Transverse colon (tissue), 4 donors: ENCODE results near the gene PRORP. TPM values are rescaled to one million over a fixed set of nuclear protein-coding genes. Genes with fewer than 3 reads are reported as not detected.

Source experiments
- DNase-seq: peaks from one replicate; pipeline ENCODE4 v3.0.0-alpha.2; 2019
- H3K27ac ChIP-seq, 4 donors: fragments of 200-600 bp; sonication (generic); 2 replicates each; pipeline ENCODE4 v1.5.1; 2016 to 2018; ENCODE audit warnings: inconsistent platforms in 4 of 4
- H3K27me3 ChIP-seq: fragments of 200-600 bp; sonication (generic); 2 replicates; pipeline ENCODE4 v1.5.1; 2017; ENCODE audit warnings: inconsistent platforms
- H3K36me3 ChIP-seq, 4 donors: fragments of 200-600 bp; sonication (generic); 2 replicates each; pipeline ENCODE4 v1.5.1; 2017 to 2019; ENCODE audit warnings: inconsistent platforms in 4 of 4
- H3K4me1 ChIP-seq, 4 donors: fragments of 200-600 bp; sonication (generic); 2 replicates each; pipeline ENCODE4 v1.5.1; 2017 to 2020; ENCODE audit warnings: inconsistent platforms in 4 of 4
- H3K4me3 ChIP-seq, 4 donors: fragments of 200-600 bp; sonication (generic); 1 replicate in 1 of 4; 2 replicates in 3 of 4; pipeline versions ENCODE4 v1.5.1 to v1.6.1; 2017 to 2019; ENCODE audit warnings: inconsistent platforms in 4 of 4
- H3K9me3 ChIP-seq, 2 donors: fragments of 200-600 bp; sonication (generic); 2 replicates each; pipeline ENCODE4 v1.5.1; 2017 to 2019; ENCODE audit warnings: inconsistent platforms in 2 of 2
- CTCF ChIP-seq, 5 experiments: fragments of 200-600 bp in 3 of 5; fragments of 450-650 bp in 2 of 5; sonication (generic) in 3 of 5; IDR thresholded peaks; 1 replicate in 2 of 5; 2 replicates in 3 of 5; pipeline ENCODE4 v1.5.1; 2016 to 2017; ENCODE audit warnings: antibody characterized with exemption in 5 of 5, inconsistent platforms in 3 of 5, mild to moderate bottlenecking in 2 of 5, moderate library complexity in 1 of 5
- EP300 ChIP-seq: sonication (generic); formaldehyde crosslinking; IDR thresholded peaks from one replicate; pipeline ENCODE4 v1.6.1; 2017; ENCODE audit warnings: antibody characterized with exemption, low read depth
- POLR2A ChIP-seq: fragments of 450-650 bp; IDR thresholded peaks from one replicate; pipeline ENCODE4 v1.6.1; 2016; ENCODE audit warnings: antibody characterized with exemption, mild to moderate bottlenecking, moderate library complexity
- POLR2AphosphoS5 ChIP-seq, 3 donors: sonication (generic); formaldehyde crosslinking; IDR thresholded peaks; one replicate each; pipeline ENCODE4 v1.6.1; 2016; ENCODE audit warnings: antibody characterized with exemption in 3 of 3
- WGBS, 2 donors: methylation state at CpG; one replicate each; pipeline ENCODE4 v1.1.5; 2018; ENCODE audit warnings: low coverage in 1 of 2; 5-methylcytosine and 5-hydroxymethylcytosine counted together
- in situ Hi-C, 4 donors: fragments of 200-750 bp; cut with MboI; loops; one replicate each; pipeline versions ENCODE4 v1.15.0 to v1.15.1; 2017; ENCODE audit warnings: low sequenced_read_pairs in 3 of 4, low pct_ligation_motif_present in 1 of 4, low pct_unique_long_range_greater_than_20kb in 1 of 4
- intact Hi-C: fragments of 100-400 bp; cut with DNase I; formaldehyde crosslinking; loops from one replicate; pipeline ENCODE4 v1.15.1; 2023; ENCODE audit warnings: low total_unique reads
- total RNA-seq, 4 donors: library from RNA; depleted of rRNA; stranded (reverse); fragments of >200 nt; gene quantifications; one replicate each; pipeline ENCODE4 v1.1.0, GENCODE V29; 2016

Gene PRORP
- total RNA-seq, 4 donors from 2014 or later: 23.2 to 46.0 (median 32.2) TPM

GRCh38 chr14:35113308-35113950, 8.9 kb upstream of the PRORP start:
- Histone ChIP-seq H3K4me3 (no peak overlapping the region), H3K9me3 (no peaks in the 10 kb centered on the region), H3K27me3 (no peaks in the 10 kb centered on the region), H3K27ac (no peak overlapping the region), H3K36me3 (peaks cover 0 to 69% (median 16%) of the 10 kb centered on the region in 4 donors), H3K4me1 (peaks cover 0 to 7% (median 0%) of the 10 kb centered on the region in 4 donors)
- TF ChIP-seq CTCF (IDR thresholded peaks at IDR 0.05) (no peak), EP300 (no peak), POLR2A (no peak), POLR2AphosphoS5 (IDR thresholded peaks at IDR 0.05) (no peak)
- intact Hi-C loops: no loop called here
- no peak for DNase-seq
- 93% methylated on average over 3 to 4 of the region's 4 CpGs for WGBS, 2 donors
- in situ Hi-C loops: loop anchor here in 1 of 4 donors (25.0 kb wide), 1 partner anchor 299 kb away; the partner anchor contains the start of gene NFKBIA

- no peak overlapping the region for H3K27ac ChIP-seq
- intact Hi-C loops: no loop called here
- no peak for DNase-seq
- in situ Hi-C loops: loop anchor here in 1 of 4 donors (25.0 kb wide), 1 partner anchor 298 kb away; the partner anchor contains the start of gene NFKBIA
- whole genome bisulfite sequencing, 2 donors: 88% methylated on average over 2 of the region's 2 CpGs
- no peak for TF ChIP-seq POLR2AphosphoS5 (IDR thresholded peaks at IDR 0.05)
- no peak for TF ChIP-seq CTCF (IDR thresholded peaks at IDR 0.05)
- TF ChIP-seq POLR2A: no peak
- TF ChIP-seq EP300: no peak
- H3K27me3 ChIP-seq: no peaks in the 10 kb centered on the region
- peaks cover 0 to 12% (median 0%) of the 10 kb centered on the region in 4 donors for H3K4me1 ChIP-seq
- H3K36me3 ChIP-seq: peaks cover 0 to 64% (median 14%) of the 10 kb centered on the region in 4 donors
- no peaks in the 10 kb centered on the region for H3K9me3 ChIP-seq
- H3K4me3 ChIP-seq: no peak overlapping the region
These were observed 8.3 kb upstream of the PRORP start for GRCh38 chr14:35114036-35114435.

- TF ChIP-seq CTCF (IDR thresholded peaks at IDR 0.05) (no peak), POLR2A (no peak), EP300 (no peak), POLR2AphosphoS5 (IDR thresholded peaks at IDR 0.05) (no peak)
- Histone ChIP-seq H3K9me3 (no peaks in the 10 kb centered on the region), H3K36me3 (peaks cover 0 to 46% (median 6%) of the 10 kb centered on the region in 4 donors), H3K27me3 (no peaks in the 10 kb centered on the region), H3K4me3 (no peak overlapping the region), H3K4me1 (peaks cover 5 to 24% (median 8%) of the 10 kb centered on the region in 4 donors), H3K27ac (no peak overlapping the region)
- intact Hi-C loops (no loop called here), in situ Hi-C loops (loop anchor here in 1 of 4 donors (25.0 kb wide), 1 partner anchor 296 kb away; the partner anchor contains the start of gene NFKBIA)
- 94 to 96% methylated on average over 4 of the region's 4 CpGs for WGBS, 2 donors
- no peak for DNase-seq
These were observed 6.1 kb upstream of the PRORP start for GRCh38 chr14:35116242-35116641.

GRCh38 chr14:35117112-35117511, 5.2 kb upstream of the PRORP start:
- Histone ChIP-seq H3K36me3 (peaks cover 0 to 37% (median 3%) of the 10 kb centered on the region in 4 donors), H3K4me1 (peaks cover 5 to 24% (median 8%) of the 10 kb centered on the region in 4 donors), H3K9me3 (no peaks in the 10 kb centered on the region), H3K27me3 (no peaks in the 10 kb centered on the region), H3K27ac (no peak overlapping the region), H3K4me3 (no peak overlapping the region)
- 89 to 100% methylated on average over 2 of the region's 2 CpGs for WGBS, 2 donors
- no peak for DNase-seq
- in situ Hi-C loops: loop anchor here in 1 of 4 donors (25.0 kb wide), 1 partner anchor 295 kb away; the partner anchor contains the start of gene NFKBIA
- intact Hi-C loops: no loop called here
- no peak for TF ChIP-seq EP300
